CD14-positive monocyte (primary cell): ENCODE data around the gene ZNF385B. TPM values are rescaled to one million over a fixed set of nuclear protein-coding genes. Genes with fewer than 3 reads are reported as not detected.

ENCODE experiments used
- DNase-seq, 3 donors: peaks; one replicate each; pipeline ENCODE4 v3.0.0-alpha.2; 2011 to 2022
- H2AFZ ChIP-seq: 2 replicates; pipeline ENCODE4 v1.6.0; 2012; ENCODE audit warnings: mild to moderate bottlenecking, low read depth, low read length, inconsistent platforms; ENCODE audit not compliant: insufficient read depth, poor library complexity, severe bottlenecking
- H3K27ac ChIP-seq, 2 donors: 1 replicate in 1 of 2; 2 replicates in 1 of 2; pipeline ENCODE4 v1.5.1; 2012 to 2013; ENCODE audit warnings: low read length in 2 of 2, control low read depth in 1 of 2, inconsistent platforms in 1 of 2, low read depth in 1 of 2, mild to moderate bottlenecking in 1 of 2
- H3K27me3 ChIP-seq, 2 donors: one replicate each; pipeline versions ENCODE4 v1.6.0 to v1.6.1; 2011 to 2013; ENCODE audit warnings: low read length in 2 of 2; ENCODE audit not compliant: control insufficient read depth in 2 of 2, insufficient read depth in 2 of 2
- H3K36me3 ChIP-seq, 2 donors: replicated peaks in 1 of 2; 1 replicate in 1 of 2; 2 replicates in 1 of 2; pipeline versions ENCODE4 v1.5.1 to v1.6.1; 2012 to 2013; ENCODE audit warnings: low read length in 2 of 2, control low read depth in 1 of 2, inconsistent platforms in 1 of 2, mild to moderate bottlenecking in 1 of 2; ENCODE audit not compliant: insufficient read depth in 2 of 2, control insufficient read depth in 1 of 2
- H3K4me1 ChIP-seq, 2 donors: 1 replicate in 1 of 2; 2 replicates in 1 of 2; pipeline versions ENCODE4 v1.5.1 to v1.6.1; 2012 to 2013; ENCODE audit warnings: low read length in 2 of 2, control low read depth in 1 of 2, inconsistent platforms in 1 of 2, mild to moderate bottlenecking in 1 of 2, moderate library complexity in 1 of 2; ENCODE audit not compliant: insufficient read depth in 2 of 2, control insufficient read depth in 1 of 2
- H3K4me2 ChIP-seq: replicated peaks from 2 replicates; pipeline ENCODE3; 2012; ENCODE audit warnings: low read length, moderate library complexity, mild to moderate bottlenecking; ENCODE audit not compliant: poor library complexity, severe bottlenecking; ENCODE audit errors: extremely low read depth
- H3K4me3 ChIP-seq, 3 experiments: fragments of 200-600 bp in 1 of 3; sonication (generic) in 1 of 3; replicated peaks in 1 of 3; 1 replicate in 2 of 3; 2 replicates in 1 of 3; pipeline ENCODE4 v1.5.1; 2011 to 2013; ENCODE audit warnings: low read length in 3 of 3, mild to moderate bottlenecking in 3 of 3, control low read depth in 2 of 3, low read depth in 2 of 3, inconsistent platforms in 1 of 3, moderate library complexity in 1 of 3
- H3K79me2 ChIP-seq: 2 replicates; pipeline ENCODE4 v1.6.0; 2012; ENCODE audit warnings: mild to moderate bottlenecking, control low read depth, inconsistent platforms, low read length, moderate library complexity; ENCODE audit not compliant: insufficient read depth
- H3K9ac ChIP-seq: 2 replicates; pipeline ENCODE4 v1.6.0; 2017; ENCODE audit warnings: low read length, mild to moderate bottlenecking; ENCODE audit not compliant: insufficient read depth, poor library complexity, severe bottlenecking
- H3K9me3 ChIP-seq, 2 donors: replicated peaks in 1 of 2; 1 replicate in 1 of 2; 2 replicates in 1 of 2; pipeline versions ENCODE4 v1.5.1 to v1.6.1; 2012 to 2013; ENCODE audit warnings: low read length in 2 of 2, control low read depth in 1 of 2; ENCODE audit not compliant: control insufficient read depth in 1 of 2, insufficient read depth in 1 of 2
- H4K20me1 ChIP-seq: 2 replicates; pipeline ENCODE4 v1.6.0; 2012; ENCODE audit warnings: mild to moderate bottlenecking, low read length, control low read depth, moderate library complexity; ENCODE audit not compliant: insufficient read depth
- H3K27ac Mint-ChIP-seq, 7 donors: one replicate each; pipeline ENCODE4 v1.8.0; 2020; ENCODE audit warnings: mild to moderate bottlenecking in 7 of 7, mixed read lengths in 7 of 7, moderate library complexity in 6 of 7, inconsistent platforms in 2 of 7
- H3K27me3 Mint-ChIP-seq, 3 donors: one replicate each; pipeline ENCODE4 v1.8.0; 2021 to 2022; ENCODE audit warnings: low read depth in 3 of 3, mild to moderate bottlenecking in 3 of 3, mixed read lengths in 3 of 3, moderate library complexity in 3 of 3, inconsistent platforms in 1 of 3
- H3K36me3 Mint-ChIP-seq, 2 donors: one replicate each; pipeline ENCODE4 v1.8.0; 2020; ENCODE audit warnings: mixed read lengths in 2 of 2, inconsistent platforms in 1 of 2, mild to moderate bottlenecking in 1 of 2
- H3K4me1 Mint-ChIP-seq: one replicate; pipeline ENCODE4 v1.8.0; 2020; ENCODE audit warnings: mild to moderate bottlenecking, mixed read lengths
- H3K4me3 Mint-ChIP-seq, 2 donors: one replicate each; pipeline ENCODE4 v1.8.0; 2020; ENCODE audit warnings: mild to moderate bottlenecking in 2 of 2, mixed read lengths in 2 of 2, moderate library complexity in 1 of 2
- H3K9me3 Mint-ChIP-seq, 7 donors: one replicate each; pipeline ENCODE4 v1.8.0; 2020 to 2022; ENCODE audit warnings: mixed read lengths in 7 of 7, mild to moderate bottlenecking in 6 of 7, moderate library complexity in 6 of 7, inconsistent platforms in 2 of 7
- WGBS: methylation state at CpG from one replicate; pipeline ENCODE4 v1.1.5; 2013; ENCODE audit warnings: missing lambda C conversion rate; ENCODE audit not compliant: insufficient coverage; 5-methylcytosine and 5-hydroxymethylcytosine counted together
- intact Hi-C, 2 donors: fragments of 100-400 bp; cut with micrococcal nuclease; formaldehyde crosslinking; loops; one replicate each; pipeline versions ENCODE4 v1.15.0 to v1.15.1; 2023
- polyA plus RNA-seq, 3 donors: library from polyadenylated mRNA; depleted of rRNA in 1 of 3; unstranded in 2 of 3; stranded (reverse) in 1 of 3; fragments of 300-500 nt in 2 of 3; fragments of >200 nt in 1 of 3; fragmentation: Illumina TruSeq in 2 of 3; gene quantifications; 1 replicate in 2 of 3; 2 replicates in 1 of 3; pipeline ENCODE4 v1.2.3, GENCODE V29; 2012 to 2021
- TF ChIP-seq, protein P1 (sequence below): fragments of 200-600 bp; IDR thresholded peaks from one replicate; pipeline ENCODE4 v1.8.0; 2022; ENCODE audit warnings: antibody characterized with exemption, mild to moderate bottlenecking

Gene ZNF385B
- polyA plus RNA-seq, 3 donors = not detected

DNA sequence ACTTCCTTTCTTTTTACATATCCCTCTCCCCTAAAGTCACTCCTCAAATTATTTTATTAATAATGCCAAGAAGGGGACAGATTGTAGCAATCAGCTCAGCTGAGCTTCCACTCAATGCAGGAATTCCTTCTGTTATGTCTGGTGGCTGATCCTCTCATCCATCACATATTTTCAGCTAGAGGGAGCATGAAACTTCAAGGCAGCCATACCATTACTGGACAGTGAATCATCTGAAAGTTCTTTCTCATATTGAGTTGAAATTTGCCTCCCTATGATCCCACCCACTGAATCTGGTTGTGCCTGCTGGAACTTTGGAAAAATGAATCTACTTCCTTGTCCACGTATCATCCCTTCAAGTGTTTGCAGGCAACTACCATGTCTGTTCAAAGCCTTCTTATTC lies 11.2 kb downstream of the ZNF385B start:
- no peaks in the 10 kb centered on the region for H3K36me3 Mint-ChIP-seq
- Histone ChIP-seq H4K20me1 (no peaks in the 10 kb centered on the region), H3K4me2 (no peak overlapping the region), H3K4me3 (no peak overlapping the region), H3K79me2 (no peaks in the 10 kb centered on the region), H2AFZ (no peak overlapping the region), H3K4me1 (no peaks in the 10 kb centered on the region), H3K27ac (no peak overlapping the region), H3K9me3 (no peaks in the 10 kb centered on the region), H3K27me3 (no peaks in the 10 kb centered on the region), H3K36me3 (no peaks in the 10 kb centered on the region), H3K9ac (no peak overlapping the region)
- TF ChIP-seq, protein P1, sequence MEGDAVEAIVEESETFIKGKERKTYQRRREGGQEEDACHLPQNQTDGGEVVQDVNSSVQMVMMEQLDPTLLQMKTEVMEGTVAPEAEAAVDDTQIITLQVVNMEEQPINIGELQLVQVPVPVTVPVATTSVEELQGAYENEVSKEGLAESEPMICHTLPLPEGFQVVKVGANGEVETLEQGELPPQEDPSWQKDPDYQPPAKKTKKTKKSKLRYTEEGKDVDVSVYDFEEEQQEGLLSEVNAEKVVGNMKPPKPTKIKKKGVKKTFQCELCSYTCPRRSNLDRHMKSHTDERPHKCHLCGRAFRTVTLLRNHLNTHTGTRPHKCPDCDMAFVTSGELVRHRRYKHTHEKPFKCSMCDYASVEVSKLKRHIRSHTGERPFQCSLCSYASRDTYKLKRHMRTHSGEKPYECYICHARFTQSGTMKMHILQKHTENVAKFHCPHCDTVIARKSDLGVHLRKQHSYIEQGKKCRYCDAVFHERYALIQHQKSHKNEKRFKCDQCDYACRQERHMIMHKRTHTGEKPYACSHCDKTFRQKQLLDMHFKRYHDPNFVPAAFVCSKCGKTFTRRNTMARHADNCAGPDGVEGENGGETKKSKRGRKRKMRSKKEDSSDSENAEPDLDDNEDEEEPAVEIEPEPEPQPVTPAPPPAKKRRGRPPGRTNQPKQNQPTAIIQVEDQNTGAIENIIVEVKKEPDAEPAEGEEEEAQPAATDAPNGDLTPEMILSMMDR = no peak
- peaks cover 0 to 2% (median 0%) of the 10 kb centered on the region in 3 donors for H3K27me3 Mint-ChIP-seq
- no peaks in the 10 kb centered on the region for H3K4me1 Mint-ChIP-seq
- no peaks in the 10 kb centered on the region for H3K9me3 Mint-ChIP-seq
- H3K4me3 Mint-ChIP-seq = no peak overlapping the region
- 100% methylated on average over 1 of the region's 1 CpG for WGBS
- intact Hi-C loops = no loop called here
- DNase-seq = no peak
- no peak overlapping the region for H3K27ac Mint-ChIP-seq

GRCh38 chr2:179849719-179850118 lies 11.7 kb downstream of the ZNF385B start:
- H3K9me3 ChIP-seq = no peaks in the 10 kb centered on the region
- H3K9me3 Mint-ChIP-seq = no peaks in the 10 kb centered on the region
- H4K20me1 ChIP-seq = no peaks in the 10 kb centered on the region
- H3K4me2 ChIP-seq = no peak overlapping the region
- no peaks in the 10 kb centered on the region for H3K36me3 Mint-ChIP-seq
- intact Hi-C loops = no loop called here
- H3K4me3 Mint-ChIP-seq = no peak overlapping the region
- H3K27ac ChIP-seq = no peak overlapping the region
- H3K36me3 ChIP-seq = no peaks in the 10 kb centered on the region
- H3K4me1 ChIP-seq = no peaks in the 10 kb centered on the region
- H3K79me2 ChIP-seq = no peaks in the 10 kb centered on the region
- no peak overlapping the region for H3K9ac ChIP-seq
- TF ChIP-seq, protein P1 = no peak
- no peak overlapping the region for H3K27ac Mint-ChIP-seq
- H3K27me3 Mint-ChIP-seq = peaks cover 0 to 2% (median 0%) of the 10 kb centered on the region in 3 donors
- H3K27me3 ChIP-seq = no peaks in the 10 kb centered on the region
- no peak overlapping the region for H2AFZ ChIP-seq
- H3K4me3 ChIP-seq = no peak overlapping the region
- DNase-seq = no peak
- no peaks in the 10 kb centered on the region for H3K4me1 Mint-ChIP-seq
